DND-41 (cell line): Measurements from ENCODE around the gene CCDC106.

Experiments used
- ATAC-seq: fragments of 200-7000 bp; cut with Tn5 transposase; 3 replicates; pipeline ENCODE4 v1.9.1; 2021; ENCODE audit warnings: low read depth; ENCODE audit not compliant: insufficient read depth
- DNase-seq: peaks from one replicate; pipeline ENCODE4 v3.0.0-alpha.2; 2020
- H2AFZ ChIP-seq: 2 replicates; pipeline ENCODE4 v1.6.0; 2012; ENCODE audit warnings: low read depth, low read length
- H3K27ac ChIP-seq: 2 replicates; pipeline ENCODE4 v1.5.1; 2012; ENCODE audit warnings: low read length, inconsistent platforms
- H3K27me3 ChIP-seq: fragments of 200-600 bp; sonication (generic); 2 replicates; pipeline ENCODE4 v1.6.0; 2012; ENCODE audit warnings: low read length, mild to moderate bottlenecking, inconsistent platforms; ENCODE audit not compliant: insufficient read depth, poor library complexity
- H3K36me3 ChIP-seq: 2 replicates; pipeline ENCODE4 v1.5.1; 2012; ENCODE audit warnings: low read length, inconsistent platforms; ENCODE audit not compliant: insufficient read depth
- H3K4me1 ChIP-seq: 2 replicates; pipeline ENCODE4 v1.5.1; 2012; ENCODE audit warnings: mild to moderate bottlenecking, low read length; ENCODE audit not compliant: insufficient read depth
- H3K4me2 ChIP-seq: 2 replicates; pipeline ENCODE4 v1.6.0; 2012; ENCODE audit warnings: mild to moderate bottlenecking, moderate library complexity, low read length, inconsistent platforms; ENCODE audit not compliant: insufficient read depth
- H3K4me3 ChIP-seq, 2 experiments: fragments of 200-600 bp in 1 of 2; shearing (Covaris generic) in 1 of 2; 2 replicates each; pipeline ENCODE4 v1.5.1; 2012 to 2016; ENCODE audit warnings: inconsistent platforms in 2 of 2, low read length in 2 of 2, mild to moderate bottlenecking in 2 of 2, low read depth in 1 of 2, moderate library complexity in 1 of 2
- H3K79me2 ChIP-seq: 2 replicates; pipeline ENCODE4 v1.6.0; 2012; ENCODE audit warnings: low read length, inconsistent platforms; ENCODE audit not compliant: insufficient read depth
- H3K9ac ChIP-seq: 2 replicates; pipeline ENCODE4 v1.6.0; 2012; ENCODE audit warnings: low read depth, mild to moderate bottlenecking, inconsistent platforms, low read length, moderate library complexity
- H3K9me3 ChIP-seq: 2 replicates; pipeline ENCODE4 v1.5.1; 2012; ENCODE audit warnings: low read length, moderate library complexity, mild to moderate bottlenecking, inconsistent platforms; ENCODE audit not compliant: insufficient read depth, severe bottlenecking
- H4K20me1 ChIP-seq: 2 replicates; pipeline ENCODE4 v1.6.0; 2012; ENCODE audit warnings: low read length; ENCODE audit not compliant: insufficient read depth
- EZH2 ChIP-seq: IDR thresholded peaks from 3 replicates; pipeline ENCODE4 v1.6.1; 2012; ENCODE audit warnings: borderline replicate concordance, low read depth, mild to moderate bottlenecking, moderate library complexity, low read length, inconsistent platforms; ENCODE audit not compliant: severe bottlenecking
- TF ChIP-seq, protein P1 (sequence below): IDR thresholded peaks from 2 replicates; pipeline ENCODE4 v1.5.1; 2012; ENCODE audit warnings: borderline replicate concordance, low read length, moderate library complexity, mild to moderate bottlenecking; ENCODE audit not compliant: poor library complexity, severe bottlenecking; ENCODE audit errors: extremely low read depth

The CCDC106 gene

DNA sequence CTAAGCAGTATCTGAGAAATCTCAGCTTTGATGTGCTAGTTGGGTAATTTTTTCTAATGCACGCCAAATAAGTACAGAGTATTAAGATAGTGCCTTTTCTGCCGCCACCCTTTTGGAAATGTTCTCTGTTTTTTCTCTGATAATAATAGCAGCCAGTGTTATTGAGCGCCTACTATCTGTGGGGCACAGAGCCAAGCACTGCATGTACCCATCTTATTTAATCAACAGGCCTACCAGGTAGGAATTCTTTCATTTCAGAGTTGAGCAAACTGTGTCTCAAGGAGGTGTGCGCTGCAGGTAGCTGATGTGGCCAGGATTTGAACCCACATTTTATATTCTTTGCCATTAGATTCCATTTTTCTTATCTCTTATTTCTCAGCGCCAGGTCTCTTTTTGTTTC, 28.4 kb downstream of the CCDC106 start:
- H2AFZ ChIP-seq = no peak overlapping the region
- peaks cover 69% of the 10 kb centered on the region for H3K36me3 ChIP-seq
- no peak overlapping the region for H3K27ac ChIP-seq
- H3K9me3 ChIP-seq = no peaks in the 10 kb centered on the region
- peaks cover 49% of the 10 kb centered on the region for H3K4me1 ChIP-seq
- H3K9ac ChIP-seq = peak overlapping the region; percentile 93
- H4K20me1 ChIP-seq = peaks cover 70% of the 10 kb centered on the region
- H3K79me2 ChIP-seq = peaks cover 87% of the 10 kb centered on the region
- no peaks in the 10 kb centered on the region for H3K27me3 ChIP-seq
- peak overlapping the region; percentile 87 to 97; a peak in 3 of 4 replicates for H3K4me3 ChIP-seq
- TF ChIP-seq EZH2 = no peak
- TF ChIP-seq, protein P1, sequence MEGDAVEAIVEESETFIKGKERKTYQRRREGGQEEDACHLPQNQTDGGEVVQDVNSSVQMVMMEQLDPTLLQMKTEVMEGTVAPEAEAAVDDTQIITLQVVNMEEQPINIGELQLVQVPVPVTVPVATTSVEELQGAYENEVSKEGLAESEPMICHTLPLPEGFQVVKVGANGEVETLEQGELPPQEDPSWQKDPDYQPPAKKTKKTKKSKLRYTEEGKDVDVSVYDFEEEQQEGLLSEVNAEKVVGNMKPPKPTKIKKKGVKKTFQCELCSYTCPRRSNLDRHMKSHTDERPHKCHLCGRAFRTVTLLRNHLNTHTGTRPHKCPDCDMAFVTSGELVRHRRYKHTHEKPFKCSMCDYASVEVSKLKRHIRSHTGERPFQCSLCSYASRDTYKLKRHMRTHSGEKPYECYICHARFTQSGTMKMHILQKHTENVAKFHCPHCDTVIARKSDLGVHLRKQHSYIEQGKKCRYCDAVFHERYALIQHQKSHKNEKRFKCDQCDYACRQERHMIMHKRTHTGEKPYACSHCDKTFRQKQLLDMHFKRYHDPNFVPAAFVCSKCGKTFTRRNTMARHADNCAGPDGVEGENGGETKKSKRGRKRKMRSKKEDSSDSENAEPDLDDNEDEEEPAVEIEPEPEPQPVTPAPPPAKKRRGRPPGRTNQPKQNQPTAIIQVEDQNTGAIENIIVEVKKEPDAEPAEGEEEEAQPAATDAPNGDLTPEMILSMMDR = no peak
- ATAC-seq (no peak), DNase-seq (no peak)
- H3K4me2 ChIP-seq = peak overlapping the region; percentile 94

DNA sequence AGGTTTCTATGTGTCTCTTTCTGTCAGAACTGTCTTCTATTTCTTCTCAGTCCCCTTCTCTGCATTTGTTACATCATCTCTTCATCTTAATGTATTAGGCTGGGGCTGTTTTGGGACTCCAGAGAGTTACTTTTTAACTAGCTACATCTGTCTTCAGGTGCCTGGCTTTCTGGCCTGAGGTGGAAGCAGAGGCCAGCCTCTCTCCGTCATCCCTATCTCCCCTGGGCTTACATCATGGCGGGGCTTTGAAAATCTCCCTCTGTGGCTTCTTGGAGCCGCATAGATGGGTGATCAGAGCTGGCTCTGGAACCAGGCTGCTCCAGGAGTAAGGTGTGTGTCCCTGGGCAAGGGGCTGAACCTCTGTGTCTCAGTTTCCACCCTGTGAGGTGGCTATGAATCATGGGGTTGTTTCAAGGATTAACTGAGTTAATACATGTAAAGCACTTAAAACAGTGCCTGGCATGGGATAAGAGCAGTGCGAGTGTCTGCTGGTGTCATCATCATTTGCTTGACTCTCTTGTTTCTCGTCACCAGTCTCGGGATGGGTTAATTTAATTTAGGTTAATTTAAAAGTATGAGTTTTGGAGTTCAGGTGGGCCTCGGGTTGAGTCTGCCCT, 29.0 kb downstream of the CCDC106 start:
- no peak for DNase-seq
- peak overlapping the region in 1 of 2 experiments; percentile 87; a peak in 1 of 4 replicates for H3K4me3 ChIP-seq
- peak overlapping the region; percentile 94 for H3K4me2 ChIP-seq
- H3K9me3 ChIP-seq = no peaks in the 10 kb centered on the region
- ATAC-seq = no peak
- H3K27ac ChIP-seq = no peak overlapping the region
- TF ChIP-seq, protein P1 = no peak
- no peak for TF ChIP-seq EZH2
- H4K20me1 ChIP-seq = peaks cover 69% of the 10 kb centered on the region
- no peak overlapping the region for H2AFZ ChIP-seq
- peaks cover 46% of the 10 kb centered on the region for H3K4me1 ChIP-seq
- H3K36me3 ChIP-seq = peaks cover 71% of the 10 kb centered on the region
- peak overlapping the region; percentile 93 for H3K9ac ChIP-seq
- no peaks in the 10 kb centered on the region for H3K27me3 ChIP-seq
- peaks cover 87% of the 10 kb centered on the region for H3K79me2 ChIP-seq

DNA sequence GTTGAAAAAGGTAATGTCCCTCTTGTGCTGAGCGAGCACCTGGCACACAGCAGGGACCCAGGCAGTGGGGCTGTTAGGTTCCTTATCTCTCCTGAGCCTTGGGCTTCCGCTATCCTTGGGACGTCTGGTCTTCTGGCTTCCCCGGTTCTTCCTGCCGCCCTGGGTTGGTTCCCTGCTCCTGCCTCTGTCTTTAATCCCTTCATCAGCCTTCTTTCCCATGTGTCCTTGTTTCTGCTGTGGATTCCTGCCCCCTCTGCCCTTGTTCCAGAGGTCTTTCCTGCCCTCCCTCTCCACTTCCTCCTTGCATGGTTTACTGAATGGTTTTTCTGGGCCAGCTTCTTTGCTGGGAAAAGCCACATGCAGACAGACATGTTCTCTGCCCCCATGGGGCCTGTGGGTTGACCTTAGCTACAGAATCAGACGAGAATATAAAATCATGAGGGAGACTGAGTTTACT, 29.6 kb downstream of the CCDC106 start:
- peaks cover 71% of the 10 kb centered on the region for H3K36me3 ChIP-seq
- no peak overlapping the region for H3K4me3 ChIP-seq
- H3K27me3 ChIP-seq = no peaks in the 10 kb centered on the region
- peak overlapping the region; percentile 5; the same call in 1 of the 2 replicates for H3K4me2 ChIP-seq
- peaks cover 46% of the 10 kb centered on the region for H3K4me1 ChIP-seq
- no peak overlapping the region for H2AFZ ChIP-seq
- no peak overlapping the region for H3K27ac ChIP-seq
- H3K9me3 ChIP-seq = no peaks in the 10 kb centered on the region
- H3K9ac ChIP-seq = peak overlapping the region; percentile 10; the same call in 1 of the 2 replicates
- no peak for TF ChIP-seq EZH2
- TF ChIP-seq, protein P1 = no peak
- ATAC-seq (no peak), DNase-seq (no peak)
- peaks cover 66% of the 10 kb centered on the region for H4K20me1 ChIP-seq
- peaks cover 86% of the 10 kb centered on the region for H3K79me2 ChIP-seq
